Endometrium (tissue), 2 donors: ENCODE results near the gene IGFALS.

Experiments
- FAIRE-seq: peaks from 2 replicates; lab custom pipeline; 2012; peaks lifted over from hg19 to GRCh38; lab: Jason Lieb, UNC
- donor health status: control.
- donor health status: control.

Gene IGFALS

DNA sequence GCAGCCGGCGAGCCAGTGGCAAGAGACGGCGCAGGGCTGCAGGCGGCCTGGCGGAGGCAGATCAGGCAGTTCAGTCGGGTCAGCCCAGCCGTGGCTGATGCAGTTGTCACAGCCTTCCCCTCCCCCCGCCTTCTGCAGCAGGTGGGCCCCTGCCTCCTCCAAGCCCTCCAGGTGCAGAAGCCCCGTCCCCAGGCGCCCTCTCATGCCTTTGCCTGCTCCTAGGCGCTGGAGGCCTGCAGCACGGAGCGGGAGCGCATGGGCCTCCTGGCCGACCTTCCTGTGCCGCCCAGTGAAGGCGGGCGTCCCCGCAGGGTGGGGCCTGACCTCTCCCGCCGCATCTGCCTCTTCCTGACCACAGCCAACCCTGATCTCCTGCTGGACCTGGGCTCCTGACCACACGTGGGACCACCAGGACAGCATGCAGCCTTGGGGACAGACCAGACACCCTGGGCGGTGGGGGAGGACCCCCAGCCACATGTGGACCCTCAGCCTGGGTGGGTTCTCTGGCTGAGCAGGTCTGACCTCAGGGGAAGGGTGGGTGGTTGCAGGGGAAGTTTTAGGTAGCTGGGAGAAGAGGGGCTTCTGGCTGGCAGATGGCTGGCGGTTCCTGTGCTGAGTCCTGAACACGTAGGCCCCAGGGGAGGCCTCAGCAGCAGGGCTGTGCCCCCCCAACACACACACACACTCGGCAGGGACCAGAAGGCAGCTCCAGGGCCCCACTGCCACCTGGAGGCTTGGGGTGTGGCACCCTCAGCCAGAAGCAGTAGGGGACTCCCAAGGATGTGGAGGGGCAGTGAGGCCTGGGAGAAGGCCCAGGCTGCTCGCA, 17.4 kb downstream of the IGFALS start:
- FAIRE-seq = no peak

GRCh38 chr16:1775006-1775845, 18.3 kb downstream of the IGFALS start:
- no peak for FAIRE-seq

DNA sequence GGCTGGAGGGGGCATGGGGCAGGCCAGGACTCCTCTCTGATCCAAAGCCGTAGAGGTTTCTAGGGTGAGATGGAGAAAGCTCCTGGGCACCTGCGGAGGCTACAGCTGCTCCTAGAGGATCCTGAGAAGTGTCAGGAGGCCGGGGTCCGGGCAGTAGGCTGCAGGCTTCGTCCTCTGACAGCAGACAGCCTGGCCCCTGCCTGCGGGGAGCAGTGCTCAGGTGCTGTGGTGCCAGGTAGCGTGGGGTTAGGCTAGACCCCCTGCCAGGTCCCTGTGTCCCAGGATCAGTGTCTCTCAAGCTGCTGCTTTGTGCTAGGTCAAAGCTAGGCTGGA, 19.1 kb downstream of the IGFALS start:
- no peak for FAIRE-seq

DNA sequence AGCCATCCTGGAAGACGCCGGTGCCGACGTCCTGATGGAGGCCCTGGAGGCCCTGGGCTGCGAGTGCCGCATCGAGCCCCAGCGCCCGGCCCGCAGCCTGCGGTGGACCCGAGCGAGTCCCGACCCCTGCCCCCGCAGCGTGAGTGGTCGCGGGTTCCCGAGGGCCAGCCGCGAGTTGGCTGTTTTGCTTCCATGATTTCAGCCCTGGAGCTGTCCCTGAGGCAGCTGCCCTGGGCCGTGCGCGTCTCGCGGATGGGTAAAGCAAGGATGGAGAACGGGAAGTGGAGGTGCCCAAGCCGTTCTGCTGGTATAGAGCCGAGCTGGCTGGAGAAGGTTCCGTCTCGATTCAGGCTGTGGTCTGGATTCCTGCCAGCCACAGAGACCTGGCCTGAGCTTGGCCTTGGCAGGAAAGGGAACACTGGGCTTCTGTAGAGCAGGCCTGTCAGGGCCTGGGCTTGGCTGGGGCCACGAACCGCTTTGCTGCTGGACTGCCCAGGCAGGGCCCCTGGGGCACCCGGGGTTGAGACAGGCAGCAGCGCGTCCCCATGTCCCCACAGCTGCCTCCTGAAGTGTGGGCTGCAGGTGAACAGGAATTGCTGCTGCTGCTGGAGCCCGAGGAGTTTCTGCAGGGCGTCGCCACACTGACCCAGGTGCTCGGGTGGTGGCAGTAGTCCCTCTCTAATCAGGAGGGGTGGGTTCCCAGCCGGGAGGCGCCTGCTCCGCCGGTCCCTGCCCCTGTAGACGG, 19.6 kb downstream of the IGFALS start:
- no peak for FAIRE-seq

DNA sequence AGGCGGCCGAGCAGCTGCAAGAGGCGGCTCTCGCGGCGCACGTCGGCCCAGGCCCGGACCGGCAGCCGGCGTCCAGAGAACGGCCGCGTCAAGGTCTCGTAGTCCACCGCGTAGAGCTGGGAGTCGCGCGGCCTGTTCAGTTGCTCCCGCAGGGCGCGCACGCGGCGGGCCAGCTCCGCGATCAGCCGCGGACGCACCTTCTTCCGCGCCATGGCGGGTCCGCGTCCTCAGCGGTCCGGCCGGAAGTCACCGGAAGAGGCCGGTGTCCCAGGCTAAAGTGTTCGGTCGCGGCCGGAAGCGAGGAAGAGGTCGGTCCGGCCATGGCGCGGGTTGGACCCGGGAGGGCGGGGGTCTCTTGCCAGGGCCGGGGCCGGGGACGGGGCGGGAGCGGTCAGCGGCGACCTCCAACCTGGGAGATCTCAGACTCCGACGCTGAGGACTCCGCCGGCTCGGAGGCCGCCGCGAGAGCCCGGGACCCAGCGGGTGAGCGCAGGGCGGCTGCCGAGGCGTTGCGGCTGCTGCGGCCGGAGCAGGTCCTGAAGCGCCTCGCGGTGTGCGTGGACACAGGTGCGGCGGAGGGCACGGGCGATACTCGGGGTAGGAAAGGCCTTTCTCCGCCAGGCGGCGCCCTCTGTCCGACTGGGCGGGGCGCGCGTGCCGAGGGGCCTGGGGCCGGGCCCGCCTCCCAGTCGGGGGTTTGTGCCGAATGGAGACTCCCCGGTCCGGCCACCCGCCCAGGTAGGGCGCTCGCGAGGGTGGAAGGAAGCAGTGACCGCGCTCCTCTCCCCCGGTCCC, 20.4 kb downstream of the IGFALS start, which contains the start of gene MRPS34:
MRPS34 (minus strand) TSS at position 227 of the 795 bp plus-strand sequence; CDS start at position 212, 15 bp downstream.
- FAIRE-seq = no peak

GRCh38 chr16:1772362-1772907, 21.1 kb downstream of the IGFALS start, which contains the start of gene EME2:
TSS of gene EME2 (plus strand) at chr16:1772810. CDS start at chr16:1773228, 418 bp downstream.
- FAIRE-seq = no peak

- FAIRE-seq = no peak
These were observed 21.6 kb downstream of the IGFALS start for GRCh38 chr16:1771864-1772361.

- no peak for FAIRE-seq
These were observed 22.2 kb downstream of the IGFALS start, which contains the start of gene NME3 for GRCh38 chr16:1771188-1771863. TSS of gene NME3 (minus strand) at chr16:1771543. CDS start at chr16:1771534, 9 bp downstream.

DNA sequence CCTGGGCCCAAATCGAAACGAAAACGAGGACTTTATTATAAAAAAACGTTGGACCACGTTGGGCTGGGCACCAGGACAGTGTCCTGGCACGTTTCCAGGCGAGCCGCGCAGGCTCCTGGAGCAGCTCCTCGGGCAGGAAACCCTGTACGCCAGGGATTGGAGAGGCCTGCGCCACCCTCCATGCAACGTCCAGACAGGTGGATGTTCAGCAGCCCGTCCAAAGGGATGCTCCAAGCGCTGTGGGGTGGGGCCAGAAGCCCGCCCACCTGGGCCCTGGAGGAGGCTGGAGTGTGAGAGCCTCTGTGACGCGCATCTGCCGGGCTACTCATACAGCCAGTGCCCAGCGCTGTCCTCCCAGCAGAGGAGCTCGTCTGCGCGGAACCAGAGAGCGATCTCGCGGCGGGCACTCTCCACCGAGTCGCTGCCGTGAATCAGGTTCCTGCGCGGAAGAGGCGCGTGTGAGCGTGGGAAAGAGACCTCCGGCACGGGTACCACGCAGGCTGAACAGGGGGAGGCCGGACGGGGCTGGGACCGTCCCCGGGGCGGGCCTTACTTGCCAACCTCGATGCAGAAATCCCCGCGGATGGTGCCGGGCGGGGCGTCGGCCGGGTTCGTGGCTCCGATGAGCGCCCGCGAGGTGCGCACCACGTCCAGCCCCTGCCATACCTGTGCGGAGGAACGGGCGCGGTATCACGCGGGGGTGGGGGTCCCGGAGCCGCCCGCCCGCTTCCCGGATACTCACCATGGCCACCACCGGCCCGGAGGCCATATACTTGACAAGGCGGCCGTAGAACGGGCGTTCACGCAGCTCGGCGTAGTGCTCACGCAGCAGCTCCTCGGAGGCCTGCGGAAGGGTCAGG, 22.9 kb downstream of the IGFALS start:
- no peak for FAIRE-seq

- FAIRE-seq = no peak
These were observed 23.9 kb downstream of the IGFALS start for GRCh38 chr16:1769402-1770300.

GRCh38 chr16:1768767-1769401, 24.6 kb downstream of the IGFALS start:
- FAIRE-seq = no peak

- no peak for FAIRE-seq
These were observed 25.3 kb downstream of the IGFALS start for GRCh38 chr16:1768061-1768766.

DNA sequence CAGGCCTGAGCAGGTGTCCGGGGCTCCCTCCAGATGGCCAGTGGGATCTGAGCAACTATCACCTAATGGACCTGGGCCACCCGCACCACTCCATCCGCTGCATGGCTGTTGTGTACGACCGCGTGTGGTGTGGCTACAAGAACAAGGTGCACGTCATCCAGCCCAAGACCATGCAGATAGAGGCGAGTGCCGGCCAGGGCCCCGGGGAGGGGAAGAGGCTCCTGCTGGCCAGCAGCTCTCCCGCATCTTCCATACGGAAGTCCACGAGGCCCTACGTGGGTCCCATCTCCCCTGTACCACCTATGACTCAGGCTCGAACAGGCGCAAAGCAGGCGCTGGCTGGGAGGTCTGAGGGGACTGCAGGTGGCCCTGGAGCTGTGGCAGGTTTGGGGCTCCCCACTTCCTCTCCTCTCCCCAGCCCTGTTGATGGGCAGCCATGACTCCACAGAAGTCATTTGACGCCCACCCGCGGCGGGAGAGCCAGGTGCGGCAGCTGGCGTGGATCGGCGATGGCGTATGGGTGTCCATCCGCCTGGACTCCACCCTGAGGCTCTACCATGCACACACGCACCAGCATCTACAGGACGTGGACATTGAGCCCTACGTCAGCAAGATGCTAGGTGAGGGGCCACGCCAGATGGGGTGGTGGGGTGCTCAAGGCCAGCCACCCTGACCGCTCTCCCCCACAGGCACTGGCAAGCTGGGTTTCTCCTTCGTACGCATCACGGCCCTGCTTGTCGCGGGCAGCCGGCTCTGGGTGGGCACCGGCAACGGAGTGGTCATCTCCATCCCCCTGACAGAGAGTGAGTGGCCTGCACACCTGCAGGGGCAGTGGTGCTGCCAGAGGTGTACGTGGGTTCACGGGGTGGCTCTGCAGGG, 26.1 kb downstream of the IGFALS start:
- no peak for FAIRE-seq

DNA sequence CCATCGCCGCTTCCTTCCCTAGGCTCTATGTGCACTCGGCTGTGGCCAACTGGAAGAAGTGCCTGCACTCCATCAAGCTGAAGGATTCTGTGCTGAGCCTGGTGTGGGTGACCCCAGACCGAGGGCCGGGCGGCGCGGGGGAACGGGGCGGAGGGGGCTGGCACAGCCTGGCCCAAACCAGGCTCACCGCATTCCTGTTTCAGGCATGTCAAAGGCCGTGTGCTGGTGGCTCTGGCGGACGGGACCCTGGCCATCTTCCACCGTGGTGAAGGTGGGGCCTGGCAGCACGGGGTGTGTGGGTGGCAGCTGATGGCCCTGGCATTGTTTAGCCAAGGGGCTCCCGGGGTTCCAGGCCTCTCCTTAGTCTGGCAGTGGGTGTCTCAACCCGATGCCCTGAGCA, 26.8 kb downstream of the IGFALS start:
- no peak for FAIRE-seq

DNA sequence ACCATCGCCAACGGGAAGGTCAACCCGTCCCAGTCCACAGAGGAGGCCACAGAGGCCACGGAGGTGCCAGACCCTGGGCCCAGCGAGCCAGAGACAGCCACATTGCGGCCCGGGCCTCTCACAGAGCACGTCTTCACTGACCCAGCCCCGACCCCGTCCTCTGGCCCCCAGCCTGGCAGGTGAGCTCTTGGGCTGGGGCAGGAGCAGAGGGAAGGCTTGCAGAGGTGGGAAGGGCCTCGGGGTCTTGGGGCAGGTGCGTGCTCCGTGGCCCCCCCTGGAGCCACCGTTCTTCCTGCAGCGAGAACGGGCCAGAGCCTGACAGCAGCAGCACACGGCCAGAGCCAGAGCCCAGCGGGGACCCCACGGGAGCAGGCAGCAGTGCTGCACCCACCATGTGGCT, 27.3 kb downstream of the IGFALS start:
- FAIRE-seq = no peak

DNA sequence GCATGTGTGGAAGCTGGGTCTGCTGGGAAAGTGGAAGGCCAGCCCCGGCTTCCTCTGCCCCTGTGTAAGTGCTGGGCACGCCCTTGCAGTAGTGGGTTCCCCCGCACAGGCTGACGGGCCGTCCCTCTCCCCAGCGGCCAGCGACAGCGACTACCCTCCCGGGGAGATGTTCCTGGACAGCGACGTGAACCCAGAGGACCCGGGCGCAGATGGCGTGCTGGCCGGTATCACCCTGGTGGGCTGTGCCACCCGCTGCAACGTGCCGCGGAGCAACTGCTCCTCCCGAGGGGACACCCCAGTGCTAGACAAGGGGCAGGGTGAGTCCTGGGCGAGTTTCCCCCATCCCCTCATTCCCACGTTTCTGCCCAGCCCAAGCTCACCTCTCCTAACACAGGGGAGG, 27.7 kb downstream of the IGFALS start:
- FAIRE-seq = no peak
